GM19455 (cell line): Measurements from ENCODE around the gene COBL.
"Not testable (repeated sequence)": the region's sequence is repeated elsewhere in the genome, so short reads cannot be mapped to it uniquely, and the experiment has no call there.

Experiments used
- ATAC-seq: cut with Tn5 transposase; IDR thresholded peaks from one replicate; pipeline ENCODE4 v1.9.1; 2021; ENCODE audit not compliant: unreplicated experiment

COBL gene

GRCh38 chr7:51012569-51013217, 303.9 kb downstream of the COBL start:
- ATAC-seq, result no peak

- no peak for ATAC-seq
Measured at GRCh38 chr7:51011710-51012350, 304.8 kb downstream of the COBL start.

GRCh38 chr7:51010534-51010933, 306.1 kb downstream of the COBL start:
- no peak for ATAC-seq

- ATAC-seq, result no peak
Measured at GRCh38 chr7:51009716-51010496, 306.7 kb downstream of the COBL start.

GRCh38 chr7:51007551-51008505, 308.8 kb downstream of the COBL start:
- no peak for ATAC-seq

GRCh38 chr7:51006483-51007235, 309.9 kb downstream of the COBL start:
- ATAC-seq, result no peak

- ATAC-seq, result no peak
Measured at GRCh38 chr7:51005074-51005473, 311.5 kb downstream of the COBL start.

GRCh38 chr7:51000956-51001355, 315.7 kb downstream of the COBL start:
- ATAC-seq, result no peak

GRCh38 chr7:50994753-50995319, 321.8 kb downstream of the COBL start:
- ATAC-seq, result no peak

- not testable (repeated sequence) for ATAC-seq
Measured at GRCh38 chr7:50990214-50990613, 326.4 kb downstream of the COBL start.

- ATAC-seq, result no peak
Measured at GRCh38 chr7:50988988-50989387, 327.6 kb downstream of the COBL start.

- no peak for ATAC-seq
Measured at GRCh38 chr7:50988465-50988864, 328.1 kb downstream of the COBL start.

- no peak for ATAC-seq
Measured at GRCh38 chr7:50985096-50985495, 331.5 kb downstream of the COBL start.

GRCh38 chr7:50983850-50984249, 332.8 kb downstream of the COBL start:
- ATAC-seq, result no peak

- no peak for ATAC-seq
Measured at GRCh38 chr7:50982626-50983025, 334.0 kb downstream of the COBL start.

GRCh38 chr7:50981743-50982142, 334.9 kb downstream of the COBL start:
- ATAC-seq, result no peak

GRCh38 chr7:50980411-50980810, 336.2 kb downstream of the COBL start:
- ATAC-seq, result no peak

- ATAC-seq, result no peak
Measured at GRCh38 chr7:50978633-50979215, 337.9 kb downstream of the COBL start.

GRCh38 chr7:50977421-50977820, 339.2 kb downstream of the COBL start:
- no peak for ATAC-seq

- no peak for ATAC-seq
Measured at GRCh38 chr7:50976064-50976463, 340.5 kb downstream of the COBL start.
